Measurements from ENCODE around the gene UNC5B. TPM values are rescaled to one million over a fixed set of nuclear protein-coding genes. Genes with fewer than 3 reads are reported as not detected.

Gene UNC5B
- total and polyA plus RNA-seq, 2 donors from 2014 or later, result 5.5 to 22.6 TPM

GRCh38 chr10:71307469-71308085, 95.2 kb downstream of the UNC5B start:
- no peak for TF ChIP-seq CTCF (IDR thresholded peaks at IDR 0.05; ENCODE audit: borderline replicate concordance, extremely low read depth, insufficient read depth)
- FAIRE-seq (no peak), DNase-seq (peak in 4 of 5 donors; percentile 38 to 66 (median 44))
- no peaks in the 10 kb centered on the region for H3K9me3 ChIP-seq (ENCODE audit: control insufficient read depth in 2 of 3, insufficient read depth in 1 of 3, low read length in 3 of 3)
- H3K27ac ChIP-seq (ENCODE audit: low read depth in 2 of 2, low read length in 2 of 2), result peak overlapping the region; percentile 19 to 51
- no peak overlapping the region for H3K4me3 ChIP-seq (ENCODE audit: low read length in 3 of 3)
- intact Hi-C loops (cut with DNase I), result no loop called here
- H3K27me3 ChIP-seq (ENCODE audit: control insufficient read depth, insufficient read depth, low read length), result no peaks in the 10 kb centered on the region
- no peaks in the 10 kb centered on the region for H3K36me3 ChIP-seq (ENCODE audit: control insufficient read depth in 2 of 3, insufficient read depth in 3 of 3, low read length in 3 of 3)
- H3K4me1 ChIP-seq (ENCODE audit: control insufficient read depth in 2 of 3, insufficient read depth in 2 of 3, low read depth in 1 of 3, low read length in 3 of 3), result peaks cover 0 to 11% (median 7%) of the 10 kb centered on the region in 3 donors
- H3K9ac ChIP-seq (ENCODE audit: low read length in 3 of 3), result peak overlapping the region in 1 of 3 donors; percentile 0

DNA sequence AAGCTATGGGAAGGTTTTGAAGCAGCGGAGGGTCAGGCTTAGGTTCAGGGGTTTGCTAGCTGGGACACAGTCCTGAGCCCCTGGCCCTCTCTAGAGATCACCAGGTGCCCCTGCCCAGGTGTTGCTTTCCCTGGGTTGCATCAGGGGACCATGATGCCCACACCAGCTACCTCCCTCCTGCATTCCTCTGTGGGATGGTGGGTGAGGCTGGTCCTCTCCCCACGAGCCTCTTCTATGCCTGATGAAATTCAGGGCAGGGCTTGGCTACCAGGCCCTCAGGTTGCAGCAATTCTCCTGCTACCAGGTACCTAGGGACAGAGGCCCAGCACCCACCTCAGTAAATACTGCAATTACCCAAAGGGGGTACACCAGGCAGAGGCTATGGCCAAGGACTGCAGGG, 95.9 kb downstream of the UNC5B start:
- no peaks in the 10 kb centered on the region for H3K9me3 ChIP-seq (ENCODE audit: control insufficient read depth in 2 of 3, insufficient read depth in 1 of 3, low read length in 3 of 3)
- no peak overlapping the region for H3K9ac ChIP-seq (ENCODE audit: low read length in 3 of 3)
- H3K4me3 ChIP-seq (ENCODE audit: low read length in 3 of 3), result no peak overlapping the region
- H3K27ac ChIP-seq (ENCODE audit: low read depth in 2 of 2, low read length in 2 of 2), result peak overlapping the region in 1 of 2 donors; percentile 39
- no peaks in the 10 kb centered on the region for H3K36me3 ChIP-seq (ENCODE audit: control insufficient read depth in 2 of 3, insufficient read depth in 3 of 3, low read length in 3 of 3)
- peaks cover 0 to 11% (median 7%) of the 10 kb centered on the region in 3 donors for H3K4me1 ChIP-seq (ENCODE audit: control insufficient read depth in 2 of 3, insufficient read depth in 2 of 3, low read depth in 1 of 3, low read length in 3 of 3)
- intact Hi-C loops (cut with DNase I), result no loop called here
- no peak for TF ChIP-seq CTCF (IDR thresholded peaks at IDR 0.05; ENCODE audit: borderline replicate concordance, extremely low read depth, insufficient read depth)
- no peak for FAIRE-seq
- no peaks in the 10 kb centered on the region for H3K27me3 ChIP-seq (ENCODE audit: control insufficient read depth, insufficient read depth, low read length)
- no peak for DNase-seq

DNA sequence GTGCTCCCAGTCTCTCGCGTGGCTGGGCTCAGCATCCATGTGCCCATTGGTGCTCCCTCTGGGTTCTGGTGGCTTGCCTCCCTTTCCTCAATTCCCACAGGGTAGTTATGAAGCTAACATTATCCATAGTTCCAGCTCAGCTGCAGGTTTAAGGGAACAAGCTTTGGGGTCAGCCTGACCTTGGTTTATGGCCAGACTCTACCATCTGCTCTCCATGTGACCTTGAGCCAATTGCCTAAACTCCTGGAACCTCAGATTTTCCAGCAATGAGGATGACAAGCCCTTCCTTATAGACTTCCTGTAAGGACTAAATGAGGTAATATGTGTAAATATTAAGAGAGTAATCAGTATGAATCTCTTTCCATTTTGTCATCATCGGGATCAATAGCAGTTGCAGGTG, 96.6 kb downstream of the UNC5B start:
- Histone ChIP-seq H3K27me3 (ENCODE audit: control insufficient read depth, insufficient read depth, low read length) (no peaks in the 10 kb centered on the region), H3K36me3 (ENCODE audit: control insufficient read depth in 2 of 3, insufficient read depth in 3 of 3, low read length in 3 of 3) (no peaks in the 10 kb centered on the region), H3K4me3 (ENCODE audit: low read length in 3 of 3) (no peak overlapping the region), H3K9me3 (ENCODE audit: control insufficient read depth in 2 of 3, insufficient read depth in 1 of 3, low read length in 3 of 3) (no peaks in the 10 kb centered on the region), H3K4me1 (ENCODE audit: control insufficient read depth in 2 of 3, insufficient read depth in 2 of 3, low read depth in 1 of 3, low read length in 3 of 3) (peaks cover 3 to 15% (median 7%) of the 10 kb centered on the region in 3 donors), H3K27ac (ENCODE audit: low read depth in 2 of 2, low read length in 2 of 2) (no peak overlapping the region), H3K9ac (ENCODE audit: low read length in 3 of 3) (no peak overlapping the region)
- intact Hi-C loops (cut with DNase I), result no loop called here
- DNase-seq (no peak), FAIRE-seq (no peak)
- TF ChIP-seq CTCF (IDR thresholded peaks at IDR 0.05; ENCODE audit: borderline replicate concordance, extremely low read depth, insufficient read depth), result no peak

DNA sequence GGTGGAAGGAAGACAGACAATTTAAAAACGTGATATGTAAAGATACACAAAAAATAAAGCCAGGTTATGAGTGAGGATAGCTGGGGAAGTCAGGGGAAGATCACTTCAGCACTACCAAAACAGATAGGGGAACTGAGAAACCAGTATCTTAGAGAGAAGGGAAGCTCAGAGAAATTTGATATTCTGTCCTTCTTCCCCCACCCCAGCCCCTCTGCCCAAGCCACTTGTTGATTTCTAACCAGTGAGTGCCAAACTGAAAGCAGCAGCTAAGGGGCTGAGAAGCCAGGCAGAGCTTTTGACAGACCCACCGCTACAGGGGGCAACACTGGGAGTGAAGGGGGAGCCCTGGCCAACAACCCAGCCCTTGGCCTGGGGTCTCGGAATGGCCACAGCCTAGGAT, 97.5 kb downstream of the UNC5B start:
- no peak for FAIRE-seq
- H3K4me3 ChIP-seq (ENCODE audit: low read length in 3 of 3), result no peak overlapping the region
- DNase-seq, result no peak
- intact Hi-C loops (cut with DNase I), result no loop called here
- no peaks in the 10 kb centered on the region for H3K36me3 ChIP-seq (ENCODE audit: control insufficient read depth in 2 of 3, insufficient read depth in 3 of 3, low read length in 3 of 3)
- H3K27ac ChIP-seq (ENCODE audit: low read depth in 2 of 2, low read length in 2 of 2), result no peak overlapping the region
- no peak overlapping the region for H3K9ac ChIP-seq (ENCODE audit: low read length in 3 of 3)
- no peaks in the 10 kb centered on the region for H3K27me3 ChIP-seq (ENCODE audit: control insufficient read depth, insufficient read depth, low read length)
- H3K9me3 ChIP-seq (ENCODE audit: control insufficient read depth in 2 of 3, insufficient read depth in 1 of 3, low read length in 3 of 3), result no peaks in the 10 kb centered on the region
- H3K4me1 ChIP-seq (ENCODE audit: control insufficient read depth in 2 of 3, insufficient read depth in 2 of 3, low read depth in 1 of 3, low read length in 3 of 3), result peaks cover 3 to 17% (median 7%) of the 10 kb centered on the region in 3 donors
- no peak for TF ChIP-seq CTCF (IDR thresholded peaks at IDR 0.05; ENCODE audit: borderline replicate concordance, extremely low read depth, insufficient read depth)

All from kidney (tissue), 14 donors.